Osteocyte (in vitro differentiated cells): Measurements from ENCODE around the gene NACC2. TPM values are rescaled to one million over a fixed set of nuclear protein-coding genes. Genes with fewer than 3 reads are reported as not detected.
A peak's percentile ranks its signal among the peaks of the same experiment; 100 is the strongest.

ENCODE experiments used
- DNase-seq: peaks from one replicate; pipeline ENCODE4 v3.0.0; 2021; ENCODE audit warnings: mixed read lengths; ENCODE audit not compliant: unreplicated experiment; ENCODE audit errors: extremely low spot score
- H3K27ac Mint-ChIP-seq: one replicate; pipeline ENCODE4 v1.8.0; 2021; ENCODE audit warnings: mild to moderate bottlenecking, mixed read lengths; ENCODE audit not compliant: unreplicated experiment
- H3K27me3 Mint-ChIP-seq: one replicate; pipeline ENCODE4 v1.8.0; 2021; ENCODE audit warnings: mixed read lengths; ENCODE audit not compliant: unreplicated experiment
- H3K36me3 Mint-ChIP-seq: one replicate; pipeline ENCODE4 v1.8.0; 2021; ENCODE audit warnings: mixed read lengths; ENCODE audit not compliant: unreplicated experiment
- H3K4me1 Mint-ChIP-seq: one replicate; pipeline ENCODE4 v1.8.0; 2021; ENCODE audit warnings: mixed read lengths; ENCODE audit not compliant: unreplicated experiment
- H3K4me3 Mint-ChIP-seq: one replicate; pipeline ENCODE4 v1.8.0; 2021; ENCODE audit warnings: mild to moderate bottlenecking, moderate library complexity, mixed read lengths; ENCODE audit not compliant: unreplicated experiment
- H3K9me3 Mint-ChIP-seq: one replicate; pipeline ENCODE4 v1.8.0; 2021; ENCODE audit warnings: mixed read lengths; ENCODE audit not compliant: unreplicated experiment
- CTCF ChIP-seq: fragments of 200-600 bp; sonication (generic); IDR thresholded peaks from 2 replicates; pipeline ENCODE4 v1.5.0; 2021; ENCODE audit warnings: antibody characterized with exemption, mild to moderate bottlenecking, moderate library complexity
- total RNA-seq: library from RNA; stranded (reverse); gene quantifications from 2 replicates; pipeline ENCODE4 v1.2.1, GENCODE V29; 2021

The NACC2 gene
- total RNA-seq, 1 donor from 2014 or later: 40.1 TPM

- peaks cover 8% of the 10 kb centered on the region for H3K36me3 Mint-ChIP-seq
- no peaks in the 10 kb centered on the region for H3K9me3 Mint-ChIP-seq
- no peak overlapping the region for H3K4me3 Mint-ChIP-seq
- no peaks in the 10 kb centered on the region for H3K27me3 Mint-ChIP-seq
- no peak for DNase-seq
- peaks cover 42% of the 10 kb centered on the region for H3K4me1 Mint-ChIP-seq
- no peak overlapping the region for H3K27ac Mint-ChIP-seq
- TF ChIP-seq CTCF: no peak
Measured at GRCh38 chr9:136080716-136081112, 14.4 kb downstream of the NACC2 start.

GRCh38 chr9:136079916-136080246 is 15.2 kb downstream of the NACC2 start:
- no peak for TF ChIP-seq CTCF
- peaks cover 8% of the 10 kb centered on the region for H3K36me3 Mint-ChIP-seq
- no peak for DNase-seq
- H3K27me3 Mint-ChIP-seq: no peaks in the 10 kb centered on the region
- peaks cover 42% of the 10 kb centered on the region for H3K4me1 Mint-ChIP-seq
- H3K9me3 Mint-ChIP-seq: no peaks in the 10 kb centered on the region
- no peak overlapping the region for H3K4me3 Mint-ChIP-seq
- peak overlapping the region; percentile 56 for H3K27ac Mint-ChIP-seq

- DNase-seq: no peak
- no peaks in the 10 kb centered on the region for H3K27me3 Mint-ChIP-seq
- no peak overlapping the region for H3K4me3 Mint-ChIP-seq
- peaks cover 8% of the 10 kb centered on the region for H3K36me3 Mint-ChIP-seq
- peak overlapping the region; percentile 56 for H3K27ac Mint-ChIP-seq
- no peaks in the 10 kb centered on the region for H3K9me3 Mint-ChIP-seq
- TF ChIP-seq CTCF: no peak
- peaks cover 37% of the 10 kb centered on the region for H3K4me1 Mint-ChIP-seq
Measured at GRCh38 chr9:136079211-136079915, 15.7 kb downstream of the NACC2 start.

- Mint-ChIP-seq H3K4me3 (no peak overlapping the region), H3K9me3 (no peaks in the 10 kb centered on the region), H3K4me1 (peaks cover 35% of the 10 kb centered on the region), H3K36me3 (peaks cover 8% of the 10 kb centered on the region), H3K27me3 (no peaks in the 10 kb centered on the region), H3K27ac (no peak overlapping the region)
- no peak for TF ChIP-seq CTCF
- DNase-seq: no peak
Measured at GRCh38 chr9:136078498-136079011, 16.5 kb downstream of the NACC2 start.

- H3K36me3 Mint-ChIP-seq: peaks cover 8% of the 10 kb centered on the region
- H3K9me3 Mint-ChIP-seq: no peaks in the 10 kb centered on the region
- peaks cover 33% of the 10 kb centered on the region for H3K4me1 Mint-ChIP-seq
- no peak overlapping the region for H3K27ac Mint-ChIP-seq
- H3K4me3 Mint-ChIP-seq: no peak overlapping the region
- no peak for DNase-seq
- no peaks in the 10 kb centered on the region for H3K27me3 Mint-ChIP-seq
- TF ChIP-seq CTCF: no peak
Measured at GRCh38 chr9:136078024-136078423, 17.1 kb downstream of the NACC2 start.
